Regular cardiac myocyte (primary cell): Measurements from ENCODE around the gene ZNF790. TPM values are rescaled to one million over a fixed set of nuclear protein-coding genes. Genes with fewer than 3 reads are reported as not detected.

Experiments used
- total RNA-seq: library from RNA; depleted of rRNA; stranded (reverse); fragments of >200 nt; gene quantifications from 2 replicates; pipeline ENCODE4 v1.2.3, GENCODE V29; 2014

Gene ZNF790
- 9.2 and 14.4 TPM in 2 replicates for total RNA-seq

DNA sequence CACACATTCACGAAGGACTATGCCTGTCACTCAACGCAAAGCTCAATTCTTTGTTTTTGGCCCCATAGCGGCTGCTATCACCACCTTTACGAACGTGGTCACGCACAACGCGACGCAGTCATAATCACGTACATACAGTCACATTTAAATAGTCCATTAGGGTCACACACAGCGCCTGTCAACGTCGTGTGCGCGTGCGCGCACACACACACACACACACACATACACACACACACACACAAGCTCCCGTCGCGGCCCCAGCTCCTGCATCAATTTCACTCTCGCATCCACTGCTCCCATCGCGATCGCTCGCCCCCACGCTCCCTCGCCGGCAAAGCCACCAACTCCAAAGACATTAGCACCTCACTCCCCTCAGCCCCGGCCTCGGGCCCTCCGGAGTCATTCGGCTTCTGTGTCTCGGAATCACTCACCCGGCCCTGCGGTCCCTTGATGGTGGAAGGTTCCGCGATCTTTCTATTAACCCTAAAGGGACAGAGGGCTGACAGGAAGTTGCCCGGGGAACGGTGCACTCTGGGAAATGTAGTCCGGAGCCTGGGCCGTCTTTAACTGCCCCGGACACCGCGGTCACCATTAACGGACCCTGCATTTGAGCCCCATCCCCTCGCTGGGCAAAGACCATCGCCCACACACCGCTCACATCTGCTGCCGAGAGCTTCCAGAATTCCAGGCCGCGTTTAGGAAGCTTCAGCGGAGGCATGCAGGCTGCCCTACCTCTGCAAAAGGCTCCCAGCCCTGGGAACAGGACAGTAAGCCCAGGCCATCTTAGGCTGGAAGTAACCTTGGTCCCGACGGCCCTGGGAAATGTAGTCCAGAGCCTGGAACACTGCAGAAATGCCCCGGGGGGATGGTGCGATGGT is at the start of gene ZNF790:
ZNF790 (minus strand) TSS at position 482 of the 878 bp plus-strand sequence. CDS start 12,768 bp downstream, outside the sequence.

DNA sequence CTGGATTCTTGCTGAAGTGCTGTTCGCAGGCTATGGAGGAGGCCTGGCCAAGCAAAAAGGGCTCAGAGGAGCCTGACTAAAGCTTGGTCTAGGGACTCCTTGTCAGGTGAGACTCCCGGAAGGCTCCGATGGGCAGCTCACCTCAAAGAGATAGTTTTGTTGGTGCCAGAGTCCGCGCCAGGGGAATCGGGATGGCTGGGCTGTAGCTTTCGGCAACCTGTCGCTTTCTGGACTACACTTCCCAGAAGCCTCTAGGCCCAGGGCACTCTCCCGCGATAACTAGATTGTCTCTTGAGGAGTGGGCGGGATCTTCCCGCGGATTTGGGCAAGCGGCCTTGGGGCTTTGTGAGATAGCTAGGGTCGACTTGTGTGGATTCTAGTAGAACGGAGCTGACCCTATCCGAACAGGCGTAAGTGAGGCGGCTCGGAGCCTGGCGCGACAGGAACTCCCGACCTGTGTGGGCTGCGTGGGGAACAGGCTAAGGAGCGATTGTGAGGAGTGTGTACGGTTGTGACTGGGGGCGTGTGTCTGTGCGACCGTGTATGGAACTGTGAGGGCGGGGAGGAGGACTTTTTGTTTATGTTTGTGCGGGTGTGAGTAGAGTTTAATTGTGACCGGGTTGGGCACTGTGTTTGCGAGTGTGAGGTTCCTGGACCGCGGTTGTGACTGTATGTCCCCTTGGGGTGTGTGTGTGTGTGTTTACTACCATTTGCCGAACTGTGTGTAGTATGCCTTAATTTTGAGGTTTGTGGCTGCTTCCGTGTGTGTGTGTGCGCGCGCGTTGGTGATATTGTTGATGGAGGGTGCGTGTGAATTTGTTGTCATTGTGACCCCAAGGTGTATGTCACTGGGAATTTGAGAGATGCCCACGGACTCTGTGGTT is 12.6 kb upstream of the ZNF790 start, which contains the start of gene ZNF345:
ZNF345 (plus strand) TSS at position 318 of the 884 bp plus-strand sequence. CDS start 25,955 bp downstream, outside the sequence.

DNA sequence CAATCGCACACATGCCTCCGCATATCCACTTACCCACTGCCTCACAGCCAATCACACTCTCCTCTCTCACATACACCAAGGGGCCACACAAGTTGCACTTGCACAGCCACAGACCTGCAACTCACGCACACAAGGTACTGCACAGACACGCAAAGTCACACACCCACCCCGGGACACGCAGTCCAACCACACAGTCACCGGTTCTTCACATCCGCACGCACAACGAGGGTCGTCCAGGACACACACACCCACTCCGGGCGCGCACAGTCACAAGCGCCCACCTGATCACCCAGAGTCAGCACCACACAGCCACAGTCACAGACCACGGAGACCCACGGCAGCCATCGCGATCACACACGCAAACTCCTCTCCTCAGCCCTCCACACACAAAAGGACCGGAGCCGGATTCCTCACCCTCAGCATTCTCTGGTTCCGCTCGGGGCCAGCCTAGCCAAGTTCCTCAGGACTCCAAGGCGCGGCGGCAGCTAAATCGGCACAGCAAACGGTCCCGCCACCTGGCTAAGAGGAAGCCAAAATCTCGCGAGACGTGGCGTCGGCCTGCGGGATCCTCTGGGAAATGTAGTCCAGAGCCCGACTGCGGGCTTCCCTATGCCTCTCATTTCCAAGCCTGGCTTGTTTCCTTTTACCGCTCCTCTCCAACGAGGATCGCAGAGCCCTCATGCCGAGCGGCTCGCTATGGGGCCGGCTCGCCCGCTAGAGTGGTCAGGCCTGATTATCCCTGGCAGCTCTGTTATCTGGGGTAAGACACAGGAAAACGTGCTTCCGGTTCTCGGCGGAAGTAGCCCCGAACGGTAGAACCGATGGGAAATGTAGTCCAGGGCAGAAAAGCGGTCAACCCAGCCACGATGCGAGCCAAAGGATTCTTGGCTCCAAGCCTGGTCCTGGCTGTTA is 65.6 kb downstream of the ZNF790 start, which contains the start of gene ZNF850:
ZNF850 (minus strand) TSS at position 497 of the 912 bp plus-strand sequence. CDS start 10,201 bp downstream, outside the sequence.

Other genes with a start within 250 kb of the ZNF790 start
- gene ZNF382, start 233.1 kb downstream of the ZNF790 start, total RNA-seq = 3.8 and 10.7 TPM in 2 replicates
- 11.3 and 12.5 TPM in 2 replicates for gene ZNF461, start 171.6 kb downstream of the ZNF790 start, total RNA-seq
- gene ZNF567, start 150.8 kb downstream of the ZNF790 start, total RNA-seq = 5.6 and 5.9 TPM in 2 replicates
- 6.2 and 6.7 TPM in 2 replicates for gene ZNF850, start 65.6 kb downstream of the ZNF790 start, total RNA-seq
- 1.2 and 1.7 TPM in 2 replicates for gene ZNF345, start 12.5 kb upstream of the ZNF790 start, total RNA-seq
- 3.6 and 4.2 TPM in 2 replicates for gene ZNF829, start 77.9 kb upstream of the ZNF790 start, total RNA-seq
- 10.4 and 14.4 TPM in 2 replicates for gene ZNF568, start 77.9 kb upstream of the ZNF790 start, total RNA-seq
- 8.2 and 17.8 TPM in 2 replicates for gene ZNF420, start 240.0 kb upstream of the ZNF790 start, total RNA-seq